OCI-LY1 (cell line): ENCODE results near the gene TGOLN2.
"Not testable (repeated sequence)": the region's sequence is repeated elsewhere in the genome, so short reads cannot be mapped to it uniquely, and the experiment has no call there.

ENCODE experiments used
- H2AFZ ChIP-seq: fragments of 200-600 bp; sonication (generic), shearing (Covaris generic); 2 replicates; pipeline ENCODE4 v1.6.0; 2014; ENCODE audit warnings: antibody characterized with exemption, mild to moderate bottlenecking, low read length
- H3F3A ChIP-seq: fragments of 200-600 bp; sonication (generic), shearing (Covaris generic); 2 replicates; pipeline ENCODE4 v1.6.0; 2014; ENCODE audit warnings: mild to moderate bottlenecking, antibody characterized with exemption, low read length, moderate library complexity; ENCODE audit not compliant: insufficient read depth
- H3K27ac ChIP-seq: fragments of 200-600 bp; sonication (generic); 2 replicates; pipeline ENCODE4 v1.5.1; 2014; ENCODE audit warnings: low read length, mixed run types, mild to moderate bottlenecking, low read depth; ENCODE audit not compliant: poor library complexity, severe bottlenecking
- H3K27me3 ChIP-seq: fragments of 200-600 bp; sonication (generic); 2 replicates; pipeline ENCODE4 v1.6.0; 2014; ENCODE audit warnings: antibody characterized with exemption, mild to moderate bottlenecking, low read length, moderate library complexity; ENCODE audit not compliant: insufficient read depth
- H3K36me3 ChIP-seq: fragments of 200-600 bp; sonication (generic); 2 replicates; pipeline ENCODE4 v1.6.1; 2014; ENCODE audit warnings: mild to moderate bottlenecking, antibody characterized with exemption, low read length, moderate library complexity, mixed read lengths; ENCODE audit not compliant: insufficient read depth
- H3K4me1 ChIP-seq: fragments of 200-600 bp; sonication (generic); 2 replicates; pipeline ENCODE4 v1.5.1; 2014; ENCODE audit warnings: mild to moderate bottlenecking, low read length, moderate library complexity; ENCODE audit not compliant: insufficient read depth, severe bottlenecking
- H3K4me2 ChIP-seq: fragments of 200-600 bp; sonication (generic), shearing (Covaris generic); 2 replicates; pipeline ENCODE4 v1.6.1; 2014; ENCODE audit warnings: low read length
- H3K4me3 ChIP-seq: fragments of 200-600 bp; sonication (generic); 2 replicates; pipeline ENCODE4 v1.5.1; 2014; ENCODE audit warnings: low read length, low read depth, mild to moderate bottlenecking, mixed read lengths; ENCODE audit not compliant: poor library complexity, severe bottlenecking
- H3K79me2 ChIP-seq: fragments of 200-600 bp; shearing (Covaris generic); 2 replicates; pipeline ENCODE4 v1.6.1; 2016; ENCODE audit warnings: mixed run types, low read length, mixed read lengths; ENCODE audit not compliant: insufficient read depth
- H3K9ac ChIP-seq: fragments of 200-600 bp; sonication (generic), shearing (Covaris generic); 2 replicates; pipeline ENCODE4 v1.6.1; 2014; ENCODE audit warnings: mild to moderate bottlenecking, low read length, mixed read lengths
- H3K9me2 ChIP-seq: fragments of 200-600 bp; sonication (generic), shearing (Covaris generic); 2 replicates; pipeline ENCODE4 v1.6.1; 2014; ENCODE audit warnings: low read depth, mild to moderate bottlenecking, low read length, mixed read lengths
- H3K9me3 ChIP-seq: fragments of 200-600 bp; shearing (Covaris generic); 2 replicates; pipeline ENCODE4 v1.6.1; 2014; ENCODE audit warnings: low read length, mixed read lengths
- H4K20me1 ChIP-seq: fragments of 200-600 bp; sonication (generic), shearing (Covaris generic); 2 replicates; pipeline ENCODE4 v1.6.0; 2016; ENCODE audit warnings: mild to moderate bottlenecking, low read length; ENCODE audit not compliant: insufficient read depth
- EZH2 ChIP-seq: fragments of 200-600 bp; sonication (generic), shearing (Covaris generic); IDR thresholded peaks from 2 replicates; pipeline ENCODE4 v1.8.0; 2017; ENCODE audit warnings: borderline replicate concordance, mixed run types, mild to moderate bottlenecking, antibody characterized with exemption, low read length, moderate library complexity, mixed read lengths
- TF ChIP-seq, protein P1 (sequence below): fragments of 200-600 bp; sonication (generic), shearing (Covaris generic); IDR thresholded peaks from 2 replicates; pipeline ENCODE4 v1.5.1; 2017; ENCODE audit warnings: mild to moderate bottlenecking, antibody characterized with exemption, low read length, moderate library complexity, mixed read lengths

Gene TGOLN2

GRCh38 chr2:85334928-85335327, 7.1 kb upstream of the TGOLN2 start:
- no peak overlapping the region for H2AFZ ChIP-seq
- H3K79me2 ChIP-seq: no peaks in the 10 kb centered on the region
- no peaks in the 10 kb centered on the region for H3F3A ChIP-seq
- H3K27me3 ChIP-seq: no peaks in the 10 kb centered on the region
- H3K9me3 ChIP-seq: no peaks in the 10 kb centered on the region
- no peaks in the 10 kb centered on the region for H3K4me1 ChIP-seq
- H3K36me3 ChIP-seq: no peaks in the 10 kb centered on the region
- TF ChIP-seq, protein P1, sequence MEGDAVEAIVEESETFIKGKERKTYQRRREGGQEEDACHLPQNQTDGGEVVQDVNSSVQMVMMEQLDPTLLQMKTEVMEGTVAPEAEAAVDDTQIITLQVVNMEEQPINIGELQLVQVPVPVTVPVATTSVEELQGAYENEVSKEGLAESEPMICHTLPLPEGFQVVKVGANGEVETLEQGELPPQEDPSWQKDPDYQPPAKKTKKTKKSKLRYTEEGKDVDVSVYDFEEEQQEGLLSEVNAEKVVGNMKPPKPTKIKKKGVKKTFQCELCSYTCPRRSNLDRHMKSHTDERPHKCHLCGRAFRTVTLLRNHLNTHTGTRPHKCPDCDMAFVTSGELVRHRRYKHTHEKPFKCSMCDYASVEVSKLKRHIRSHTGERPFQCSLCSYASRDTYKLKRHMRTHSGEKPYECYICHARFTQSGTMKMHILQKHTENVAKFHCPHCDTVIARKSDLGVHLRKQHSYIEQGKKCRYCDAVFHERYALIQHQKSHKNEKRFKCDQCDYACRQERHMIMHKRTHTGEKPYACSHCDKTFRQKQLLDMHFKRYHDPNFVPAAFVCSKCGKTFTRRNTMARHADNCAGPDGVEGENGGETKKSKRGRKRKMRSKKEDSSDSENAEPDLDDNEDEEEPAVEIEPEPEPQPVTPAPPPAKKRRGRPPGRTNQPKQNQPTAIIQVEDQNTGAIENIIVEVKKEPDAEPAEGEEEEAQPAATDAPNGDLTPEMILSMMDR: no peak
- TF ChIP-seq EZH2: no peak
- no peak overlapping the region for H3K27ac ChIP-seq
- H3K4me3 ChIP-seq: no peak overlapping the region
- H3K4me2 ChIP-seq: no peak overlapping the region
- H3K9ac ChIP-seq: no peak overlapping the region
- no peaks in the 10 kb centered on the region for H4K20me1 ChIP-seq
- no peaks in the 10 kb centered on the region for H3K9me2 ChIP-seq

GRCh38 chr2:85333877-85334276, 6.1 kb upstream of the TGOLN2 start:
- not testable (repeated sequence) for H3F3A ChIP-seq, H2AFZ ChIP-seq, H3K9me2 ChIP-seq, H3K36me3 ChIP-seq, H3K4me1 ChIP-seq, H3K9ac ChIP-seq, H3K9me3 ChIP-seq, H3K4me2 ChIP-seq, H3K79me2 ChIP-seq, H3K4me3 ChIP-seq, H4K20me1 ChIP-seq, H3K27ac ChIP-seq, H3K27me3 ChIP-seq

DNA sequence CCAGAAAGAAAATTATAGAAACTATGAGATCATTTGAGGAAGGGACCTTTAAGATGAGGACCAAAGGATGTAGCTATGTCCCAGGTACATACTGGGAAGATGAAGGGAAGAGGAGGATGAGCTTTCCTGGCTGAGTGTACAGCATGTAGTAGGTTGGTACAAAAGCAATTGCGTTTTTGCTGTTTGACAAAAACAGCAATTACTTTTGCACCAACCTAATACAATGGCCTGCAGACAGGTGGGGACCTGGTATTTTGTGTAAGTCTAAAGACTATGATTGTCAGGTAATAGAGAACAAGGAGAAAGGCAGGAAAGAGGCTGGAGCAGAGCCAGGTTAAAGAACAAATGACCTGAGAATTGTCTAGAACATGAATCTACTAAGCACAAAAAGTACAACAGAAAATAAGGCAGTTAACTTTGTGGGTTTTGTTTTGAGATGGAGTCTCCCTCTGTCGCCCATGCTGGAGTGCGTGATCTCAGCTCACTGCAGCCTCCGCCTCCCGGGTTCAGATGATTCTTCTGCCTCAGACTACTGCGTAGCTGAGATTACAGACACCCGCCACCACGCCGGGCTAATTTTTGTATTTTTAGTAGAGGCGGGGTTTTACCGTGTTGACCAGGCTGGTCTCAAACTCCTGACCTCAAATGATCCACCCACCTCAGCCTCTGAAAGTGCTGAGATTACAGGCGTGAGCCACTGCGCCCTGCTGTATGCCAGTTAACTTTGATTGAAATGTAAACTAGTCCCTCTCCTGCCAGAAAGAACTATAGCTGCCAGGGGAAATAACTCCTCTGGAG, 3.2 kb upstream of the TGOLN2 start:
- Histone ChIP-seq H4K20me1 (no peaks in the 10 kb centered on the region), H3K27me3 (no peaks in the 10 kb centered on the region), H3K27ac (no peak overlapping the region), H3K9ac (no peak overlapping the region), H3K4me1 (peaks cover 12% of the 10 kb centered on the region), H3K9me2 (no peaks in the 10 kb centered on the region), H3K79me2 (peaks cover 15% of the 10 kb centered on the region), H3K9me3 (no peaks in the 10 kb centered on the region), H3K4me3 (no peak overlapping the region), H3K36me3 (peaks cover 10% of the 10 kb centered on the region), H2AFZ (no peak overlapping the region), H3F3A (no peaks in the 10 kb centered on the region), H3K4me2 (no peak overlapping the region; the same call in 1 of the 2 replicates)
- TF ChIP-seq EZH2: no peak
- TF ChIP-seq, protein P1: no peak

DNA sequence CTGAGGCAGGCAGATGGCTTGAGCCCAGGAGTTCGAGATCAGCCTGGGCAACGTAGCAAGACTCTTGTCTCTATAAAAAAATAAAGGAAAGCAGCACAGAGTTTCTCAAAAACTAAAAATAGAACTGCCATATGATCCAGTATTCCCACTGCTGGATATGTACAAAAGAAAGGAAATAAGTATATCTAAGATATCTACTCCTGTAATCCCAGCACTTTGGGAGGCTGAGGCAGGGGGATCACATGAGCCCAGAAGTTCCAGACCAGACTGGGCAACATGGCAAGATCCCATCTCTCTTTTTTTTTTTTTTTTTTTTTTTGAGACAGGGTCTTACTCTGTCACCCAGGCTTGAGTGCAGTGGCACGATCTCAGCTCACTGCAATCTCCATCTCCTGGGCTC, 1.9 kb upstream of the TGOLN2 start:
- not testable (repeated sequence) for H3K27ac ChIP-seq, H3K4me3 ChIP-seq, H2AFZ ChIP-seq, H3K9me3 ChIP-seq, H4K20me1 ChIP-seq, H3K9ac ChIP-seq, H3K9me2 ChIP-seq, H3F3A ChIP-seq, H3K27me3 ChIP-seq, H3K4me2 ChIP-seq
- Histone ChIP-seq H3K36me3 (peaks cover 24% of the 10 kb centered on the region), H3K4me1 (peaks cover 26% of the 10 kb centered on the region), H3K79me2 (peaks cover 28% of the 10 kb centered on the region)
